ENCODE data around the gene SERPINB13.
"Not testable (repeated sequence)": the region's sequence is repeated elsewhere in the genome, so short reads cannot be mapped to it uniquely, and the experiment has no call there.

Gene SERPINB13

DNA sequence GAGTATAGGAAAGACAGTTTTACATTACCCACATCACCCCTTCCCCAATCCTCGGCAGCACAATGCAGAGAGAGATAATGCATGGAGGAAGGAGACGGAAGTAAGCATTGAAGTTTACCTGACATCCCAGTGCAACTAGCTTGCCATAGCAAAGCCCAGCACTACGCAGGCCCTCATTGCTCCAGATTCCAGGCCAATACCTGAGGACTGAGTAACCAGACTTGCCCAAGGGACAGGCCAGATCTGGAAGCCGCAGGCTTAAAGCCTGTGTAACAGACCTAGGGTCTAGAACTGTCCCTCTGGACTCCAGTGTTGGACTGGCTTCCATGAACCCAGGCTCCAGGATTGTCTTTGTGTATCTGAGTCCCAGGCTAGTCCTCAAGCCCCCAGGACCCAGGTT is 39.3 kb downstream of the SERPINB13 start:
- ChIA-PET POLR2A (ENCODE audit: low non-redundant PET) (no interaction called here), CTCF (no interaction called here)
- DNase-seq (ENCODE audit: low spot score) = no peak

DNA sequence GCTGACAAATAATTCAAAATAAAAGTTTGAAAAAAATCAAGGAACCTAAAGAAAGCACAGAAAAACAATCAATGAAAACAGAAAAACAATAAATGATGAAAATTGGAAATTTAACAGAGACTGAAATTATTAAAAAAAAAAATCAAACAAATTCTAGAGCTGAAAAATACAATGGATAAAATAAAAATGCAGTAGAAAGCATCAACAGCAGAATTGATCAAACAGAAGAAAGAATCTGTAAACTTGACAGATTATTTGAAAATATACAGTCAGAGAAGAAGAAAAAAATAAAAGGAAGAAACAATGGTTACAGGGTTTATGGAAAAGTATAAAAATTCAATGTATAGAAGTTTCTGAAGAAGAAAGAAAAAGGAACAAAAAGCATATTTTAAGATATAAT is 40.7 kb downstream of the SERPINB13 start:
- POLR2A ChIA-PET (ENCODE audit: low non-redundant PET) = no interaction called here
- CTCF ChIA-PET = no interaction called here
- H3K27ac ChIP-seq = no peak overlapping the region
- DNase-seq (ENCODE audit: low spot score) = no peak
- TF ChIP-seq, protein P1, sequence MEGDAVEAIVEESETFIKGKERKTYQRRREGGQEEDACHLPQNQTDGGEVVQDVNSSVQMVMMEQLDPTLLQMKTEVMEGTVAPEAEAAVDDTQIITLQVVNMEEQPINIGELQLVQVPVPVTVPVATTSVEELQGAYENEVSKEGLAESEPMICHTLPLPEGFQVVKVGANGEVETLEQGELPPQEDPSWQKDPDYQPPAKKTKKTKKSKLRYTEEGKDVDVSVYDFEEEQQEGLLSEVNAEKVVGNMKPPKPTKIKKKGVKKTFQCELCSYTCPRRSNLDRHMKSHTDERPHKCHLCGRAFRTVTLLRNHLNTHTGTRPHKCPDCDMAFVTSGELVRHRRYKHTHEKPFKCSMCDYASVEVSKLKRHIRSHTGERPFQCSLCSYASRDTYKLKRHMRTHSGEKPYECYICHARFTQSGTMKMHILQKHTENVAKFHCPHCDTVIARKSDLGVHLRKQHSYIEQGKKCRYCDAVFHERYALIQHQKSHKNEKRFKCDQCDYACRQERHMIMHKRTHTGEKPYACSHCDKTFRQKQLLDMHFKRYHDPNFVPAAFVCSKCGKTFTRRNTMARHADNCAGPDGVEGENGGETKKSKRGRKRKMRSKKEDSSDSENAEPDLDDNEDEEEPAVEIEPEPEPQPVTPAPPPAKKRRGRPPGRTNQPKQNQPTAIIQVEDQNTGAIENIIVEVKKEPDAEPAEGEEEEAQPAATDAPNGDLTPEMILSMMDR (conservative IDR thresholded peaks at IDR 0.05; ENCODE audit: low read depth) = no peak

More for the DNA sequence above, 39.3 kb downstream of the SERPINB13 start:
- TF ChIP-seq, protein P1 (conservative IDR thresholded peaks at IDR 0.05; ENCODE audit: low read depth) = no peak
- no peak overlapping the region for H3K27ac ChIP-seq

DNA sequence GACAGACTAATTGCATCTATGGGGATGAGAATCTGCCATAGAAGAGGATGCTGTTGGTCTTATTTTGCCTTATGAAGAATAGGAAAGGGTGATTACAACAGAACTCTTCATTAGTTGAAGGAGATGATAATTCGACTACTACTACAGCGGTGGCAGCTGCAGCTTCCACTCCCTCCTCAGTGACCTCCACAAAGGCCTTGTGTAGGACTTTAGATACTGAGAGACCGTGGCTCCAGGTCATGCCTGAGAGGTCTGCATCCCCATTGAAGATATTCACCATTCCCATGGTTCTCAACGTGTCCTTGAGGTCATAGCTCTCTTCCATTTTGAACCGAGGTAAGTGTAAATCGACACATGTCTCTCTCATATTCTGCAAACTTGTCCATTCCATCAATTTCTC is 50.6 kb downstream of the SERPINB13 start:
- no peak overlapping the region for H3K27ac ChIP-seq
- TF ChIP-seq, protein P1 (conservative IDR thresholded peaks at IDR 0.05; ENCODE audit: low read depth) = no peak
- no peak for DNase-seq (ENCODE audit: low spot score)
- ChIA-PET CTCF (no interaction called here), POLR2A (ENCODE audit: low non-redundant PET) (no interaction called here)

DNA sequence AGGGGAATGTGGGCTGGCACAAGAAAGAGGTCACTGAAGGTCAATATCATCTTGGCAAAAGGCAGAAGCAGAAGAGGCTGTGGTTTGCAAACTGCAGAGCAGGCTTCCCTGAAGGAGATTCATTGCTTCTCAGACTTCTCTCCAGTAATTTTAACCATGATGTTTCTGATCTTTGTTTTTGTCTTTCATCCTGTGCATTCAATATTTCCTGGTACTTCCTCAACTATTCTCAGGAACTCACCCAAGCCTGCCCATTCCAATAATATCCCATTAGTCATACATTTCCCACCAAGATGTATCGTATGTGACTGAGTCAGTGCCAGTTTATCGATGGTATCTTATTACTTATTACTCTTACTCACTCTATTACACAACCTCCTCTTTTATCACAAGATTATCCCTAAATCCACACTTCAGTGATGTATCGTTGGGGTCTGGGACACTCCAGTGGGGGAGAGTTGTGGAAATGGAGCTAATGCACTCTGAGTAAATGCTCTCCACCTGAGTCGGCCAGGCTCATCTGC is 54.1 kb downstream of the SERPINB13 start:
- H3K27ac ChIP-seq; CTCF ChIA-PET; POLR2A ChIA-PET (ENCODE audit: low non-redundant PET): not testable (repeated sequence)
- peak; percentile 13 for DNase-seq (ENCODE audit: low spot score)

DNA sequence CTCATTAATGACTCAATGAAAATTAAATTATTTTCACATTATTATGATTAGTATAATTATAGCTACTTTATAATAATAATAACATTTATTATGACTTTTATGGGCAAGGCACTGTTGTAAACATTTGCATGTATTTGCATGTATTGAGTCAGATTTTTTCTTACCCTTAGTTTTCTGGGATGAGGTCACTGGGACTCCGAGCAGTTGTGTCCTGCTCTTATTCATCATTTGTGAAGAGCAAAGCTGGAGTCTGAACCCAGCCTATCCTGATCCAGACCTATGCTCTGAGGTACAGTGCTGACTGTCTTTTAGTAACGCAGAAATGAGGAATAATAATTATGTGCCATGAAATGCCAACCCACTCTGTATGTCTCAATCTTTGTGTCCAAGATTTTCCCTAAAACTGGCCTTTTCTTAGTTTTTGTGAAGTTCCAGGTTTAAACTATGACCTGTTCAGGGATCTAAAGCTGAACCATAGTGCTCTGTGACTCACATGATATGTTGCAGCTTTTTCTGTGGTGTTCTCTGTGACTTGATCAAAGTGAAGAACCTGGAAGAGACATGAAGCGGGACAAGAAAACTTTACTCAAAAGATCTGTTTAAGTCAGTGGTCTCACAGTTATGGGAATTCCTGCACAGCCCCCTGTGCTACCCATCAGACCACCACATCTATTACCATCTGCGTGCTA is 55.7 kb downstream of the SERPINB13 start:
- H3K27ac ChIP-seq; CTCF ChIA-PET; POLR2A ChIA-PET (ENCODE audit: low non-redundant PET): not testable (repeated sequence)
- DNase-seq (ENCODE audit: low spot score) = peak; percentile 4

DNA sequence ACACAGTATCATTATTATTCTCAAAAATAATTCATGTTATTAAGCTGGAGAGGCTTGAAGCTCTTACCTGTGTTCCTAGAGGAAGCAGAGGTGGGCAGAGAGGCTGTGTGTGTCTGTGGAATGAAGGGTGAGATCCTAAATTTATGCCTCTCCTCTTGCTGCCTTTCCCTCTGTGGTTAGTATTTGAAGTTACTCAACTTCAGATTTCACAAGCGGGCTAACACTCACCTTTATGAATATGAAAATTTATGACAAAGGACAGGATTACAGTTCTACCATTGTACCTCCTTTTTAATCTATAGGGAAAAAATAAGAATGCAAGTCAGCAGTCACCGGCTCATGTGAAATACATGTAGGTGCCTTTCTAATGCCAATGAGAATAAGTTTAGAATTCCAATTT is 57.0 kb downstream of the SERPINB13 start, which contains the start of gene SERPINB4:
SERPINB4 (minus strand) TSS at position 115 of the 400 bp plus-strand sequence. CDS start 679 bp downstream, outside the sequence.
- H3K27ac ChIP-seq; DNase-seq (ENCODE audit: low spot score); CTCF ChIA-PET; POLR2A ChIA-PET (ENCODE audit: low non-redundant PET): not testable (repeated sequence)

DNA sequence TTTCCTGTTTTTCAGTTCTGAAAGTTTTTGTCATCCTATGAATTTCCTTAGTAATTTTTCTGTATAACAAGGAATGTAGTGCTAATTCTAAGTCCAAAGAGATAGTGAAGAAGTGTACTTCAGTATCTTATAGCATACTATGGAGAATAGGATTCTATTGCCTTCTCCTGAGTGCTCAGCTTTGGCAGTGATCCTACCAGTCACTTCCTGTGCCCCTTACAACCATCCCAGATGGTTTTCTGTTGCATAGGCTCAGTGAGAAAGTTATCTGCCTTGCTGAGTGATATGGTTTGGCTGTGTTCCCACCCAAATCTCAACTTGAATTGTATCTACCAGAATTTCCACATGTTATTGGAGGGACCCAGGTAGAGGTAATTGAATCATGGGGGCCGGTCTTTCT is 57.6 kb downstream of the SERPINB13 start:
- DNase-seq (ENCODE audit: low spot score); H3K27ac ChIP-seq; POLR2A ChIA-PET (ENCODE audit: low non-redundant PET); CTCF ChIA-PET: not testable (repeated sequence)

DNA sequence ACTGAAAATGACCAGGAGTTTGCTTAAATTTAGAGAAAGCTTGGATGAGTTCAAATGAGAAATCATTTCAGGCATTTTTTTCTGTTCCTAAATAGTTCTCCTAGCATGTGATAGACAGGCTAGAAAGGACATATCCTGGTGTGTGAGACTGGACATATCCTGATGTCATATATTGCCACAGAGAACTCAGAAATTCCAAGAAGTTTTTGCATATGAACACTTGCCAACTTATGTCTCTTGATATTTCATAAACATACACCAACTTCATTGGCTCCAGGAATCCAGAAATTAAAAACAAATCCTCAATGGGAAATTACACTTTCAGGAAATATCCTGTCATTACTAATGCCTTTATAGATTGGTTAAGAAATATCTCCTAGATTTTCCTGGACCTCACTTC is 59.8 kb downstream of the SERPINB13 start:
- TF ChIP-seq, protein P1 (conservative IDR thresholded peaks at IDR 0.05; ENCODE audit: low read depth) = no peak
- POLR2A ChIA-PET (ENCODE audit: low non-redundant PET) = no interaction called here
- no peak overlapping the region for H3K27ac ChIP-seq
- DNase-seq (ENCODE audit: low spot score) = no peak
- CTCF ChIA-PET = no interaction called here

DNA sequence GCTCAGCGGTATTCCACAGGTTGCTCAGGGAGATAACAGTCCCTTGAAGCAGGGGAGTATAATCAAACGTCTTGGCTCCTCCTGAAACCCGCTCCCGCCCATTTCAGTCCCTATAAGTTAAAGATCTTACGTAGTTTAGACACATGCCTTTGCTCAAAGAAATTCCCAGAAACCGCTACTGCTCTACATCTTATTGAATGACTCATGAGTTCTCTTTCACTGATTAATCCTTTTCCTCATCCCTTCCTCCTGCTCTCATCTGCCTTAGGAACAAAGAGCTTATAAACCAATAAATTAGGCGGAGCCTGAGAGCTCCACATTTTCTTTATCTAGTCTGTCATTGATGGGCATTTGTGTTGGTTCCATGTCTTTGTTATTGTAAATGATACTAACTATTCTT is 61.1 kb downstream of the SERPINB13 start:
- TF ChIP-seq, protein P1 (conservative IDR thresholded peaks at IDR 0.05; ENCODE audit: low read depth) = no peak
- ChIA-PET CTCF (no interaction called here), POLR2A (ENCODE audit: low non-redundant PET) (no interaction called here)
- H3K27ac ChIP-seq = no peak overlapping the region
- no peak for DNase-seq (ENCODE audit: low spot score)
